AG04449 (cell line): ENCODE results near the gene ALDH1L2.

Source experiments
- CTCF ChIA-PET: fragments of 350-600 bp; formaldehyde crosslinking; extraction: SDS; loops from one replicate; lab custom pipeline; 2021; ENCODE audit warnings: antibody characterized with exemption; lab: Yijun Ruan, JAX
- POLR2A ChIA-PET: fragments of 400-600, 350-600 bp; formaldehyde crosslinking; extraction: SDS; loops from one replicate; lab custom pipeline; 2020; ENCODE audit warnings: antibody characterized with exemption, inconsistent platforms; lab: Yijun Ruan, JAX
- DNase-seq: peaks from one replicate; pipeline ENCODE4 v3.0.0-alpha.2; 2010; ENCODE audit warnings: low read depth, low spot score
- H3K4me3 ChIP-seq: 2 replicates; pipeline ENCODE4 v1.5.1; 2011; ENCODE audit warnings: low read depth, mild to moderate bottlenecking, control low read depth, low read length
- CTCF ChIP-seq: IDR thresholded peaks from one replicate; pipeline ENCODE4 v1.5.1; 2011; ENCODE audit warnings: mild to moderate bottlenecking, moderate library complexity, low read length, control low read depth, inconsistent platforms; ENCODE audit not compliant: insufficient read depth; ENCODE audit errors: missing control alignments

Gene ALDH1L2

GRCh38 chr12:105015543-105015942 lies 68.7 kb downstream of the ALDH1L2 start:
- no peak overlapping the region for H3K4me3 ChIP-seq
- no peak for TF ChIP-seq CTCF
- POLR2A ChIA-PET = no interaction called here
- no peak for DNase-seq
- CTCF ChIA-PET = interaction anchor here (0.8 kb wide), 1 partner anchor 634 kb away, joined by 3 read pairs; no protein-coding TSS in a partner anchor

- POLR2A ChIA-PET = no interaction called here
- CTCF ChIA-PET = interaction anchor here (0.8 to 1.0 kb wide), 2 partner anchors 11 to 38 kb away, joined by 3 read pairs; no protein-coding TSS in a partner anchor
These were observed 69.7 kb downstream of the ALDH1L2 start for GRCh38 chr12:105014603-105015002.

GRCh38 chr12:105013892-105014291 lies 70.4 kb downstream of the ALDH1L2 start:
- no peak for TF ChIP-seq CTCF
- CTCF ChIA-PET = interaction anchor here (0.8 to 1.0 kb wide), 4 partner anchors 10 to 39 kb away, joined by 3 read pairs; no protein-coding TSS in a partner anchor
- H3K4me3 ChIP-seq = no peak overlapping the region
- peak; percentile 12 for DNase-seq
- POLR2A ChIA-PET = no interaction called here

More at GRCh38 chr12:105014603-105015002, 69.7 kb downstream of the ALDH1L2 start:
- TF ChIP-seq CTCF = no peak
- H3K4me3 ChIP-seq = no peak overlapping the region
- DNase-seq = no peak

GRCh38 chr12:105001476-105001875 lies 82.8 kb downstream of the ALDH1L2 start:
- POLR2A ChIA-PET = no interaction called here
- no peak overlapping the region for H3K4me3 ChIP-seq
- DNase-seq = no peak
- CTCF ChIA-PET = interaction anchor here (1.1 kb wide), 1 partner anchor 12 kb away, joined by 3 read pairs; no protein-coding TSS in a partner anchor
- no peak for TF ChIP-seq CTCF

- ChIA-PET CTCF (no interaction called here), POLR2A (no interaction called here)
- H3K4me3 ChIP-seq = no peak overlapping the region
- no peak for DNase-seq
- TF ChIP-seq CTCF = no peak
These were observed 84.9 kb downstream of the ALDH1L2 start for GRCh38 chr12:104999347-104999685.

- DNase-seq = no peak
- POLR2A ChIA-PET = no interaction called here
These were observed 85.6 kb downstream of the ALDH1L2 start for GRCh38 chr12:104998423-104999346.

More at GRCh38 chr12:104998423-104999346, 85.6 kb downstream of the ALDH1L2 start:
- H3K4me3 ChIP-seq = no peak overlapping the region
- no peak for TF ChIP-seq CTCF
- CTCF ChIA-PET = no interaction called here
